C4-2B (cell line): ENCODE measurements around the gene ZNF317.

Experiments
- CTCF ChIP-seq: fragments of 450-650 bp; conservative IDR thresholded peaks from 2 replicates; pipeline ENCODE4 v1.5.1; 2017; ENCODE audit warnings: mild to moderate bottlenecking
- ZFX ChIP-seq: fragments of 450-650 bp; IDR thresholded peaks from 2 replicates; pipeline ENCODE4 v1.6.1; 2017

GRCh38 chr19:9150650-9151049 lies 10.5 kb downstream of the ZNF317 start:
- no peak for TF ChIP-seq CTCF
- TF ChIP-seq ZFX = no peak
